Posterior vena cava (tissue), 2 donors: ENCODE results near the gene C1GALT1C1. TPM values are rescaled to one million over a fixed set of nuclear protein-coding genes. Genes with fewer than 3 reads are reported as not detected.
A peak's percentile ranks its signal among the peaks of the same experiment; 100 is the strongest.
"Not testable (repeated sequence)": the region's sequence is repeated elsewhere in the genome, so short reads cannot be mapped to it uniquely, and the experiment has no call there.

Source experiments
- DNase-seq: peaks from one replicate; pipeline ENCODE4 v3.0.0-alpha.2; 2020; ENCODE audit warnings: low spot score
- intact Hi-C, 2 donors: fragments of 100-400 bp; cut with DNase I; formaldehyde crosslinking; loops; one replicate each; pipeline versions ENCODE4 v1.14.1 to v1.14.2; 2022 to 2023
- long read RNA-seq, 2 donors: library from polyadenylated mRNA; unstranded; transcript quantifications; one replicate each; pipeline ENCODE4 v2.0.0, GENCODE V29; 2020 to 2021
- total RNA-seq, 2 donors: library from RNA; stranded (reverse); fragmentation: NEBNext Ultra II Directional; extraction: Animal tissue kit (Norgen Biotek cat#: 25700); gene quantifications; one replicate each; pipeline ENCODE4 v1.2.1, GENCODE V29; 2021
- donor health status: DM: yes; HTN: yes; CAD: no.
- donor health status: DM: yes; HTN: yes; CAD: no.

C1GALT1C1 gene
- total RNA-seq: 10 to 100 TPM; 24.7 to 29.4 TPM
- long read RNA-seq, donor 1, transcript C1GALT1C1-201 (2 exons, 1,613 nt): major isoform, 6 of 9 reads
- long read RNA-seq, donor 1, partial matches to known transcripts: 0 of 9 reads
- long read RNA-seq, donor 1, other reads (novel, unspliced or antisense): 3 of 9 reads
- long read RNA-seq, donor 2, transcript C1GALT1C1-201 (2 exons, 1,613 nt): major isoform, 40 of 44 reads
- long read RNA-seq, donor 2, partial matches to known transcripts: 1 of 44 reads
- long read RNA-seq, donor 2, other reads (novel, unspliced or antisense): 3 of 44 reads

DNA sequence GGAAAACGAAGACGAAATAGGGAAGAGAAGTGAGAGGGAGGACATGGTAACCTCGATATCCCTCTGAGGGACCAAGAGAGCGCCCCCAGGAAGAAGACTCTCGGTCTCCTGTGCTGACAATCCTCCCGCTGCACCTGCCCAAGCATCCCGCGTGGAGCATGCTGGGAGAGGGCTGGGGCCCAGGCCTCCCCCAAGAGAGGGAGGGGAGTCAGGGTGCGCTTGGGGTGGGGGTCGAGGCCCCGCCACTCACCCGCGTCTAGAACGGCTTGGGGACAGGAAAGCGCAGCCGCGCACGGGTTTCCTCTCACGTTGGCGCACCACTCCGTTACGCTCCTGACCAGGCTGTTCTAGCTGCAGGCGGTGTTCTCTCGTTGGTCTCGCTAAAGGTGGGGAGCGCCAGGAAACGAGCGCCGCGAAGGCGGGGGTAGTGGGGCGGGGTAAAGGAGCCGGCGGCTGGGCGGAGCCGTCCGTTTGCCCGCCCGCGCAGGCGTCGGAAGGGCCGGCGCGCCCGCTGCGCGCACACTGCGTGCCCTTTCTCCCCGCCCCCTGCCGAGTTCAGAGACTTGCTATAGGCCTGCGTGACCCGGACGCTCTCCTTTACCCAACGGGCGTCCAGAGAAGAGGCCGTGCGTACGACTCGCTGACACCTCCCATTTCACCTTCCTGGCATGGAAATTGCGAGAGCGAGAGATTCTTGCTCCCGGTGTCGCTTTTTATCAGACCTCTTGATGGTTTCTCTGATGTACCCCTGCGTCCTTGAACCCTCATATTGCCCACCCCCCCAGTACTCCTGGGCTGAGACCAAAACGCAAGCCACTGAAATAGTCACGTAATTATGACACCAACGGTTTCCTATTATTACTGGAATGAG lies at the start of gene C1GALT1C1:
TSS of gene C1GALT1C1 (minus strand) at position 388 of the 871 bp plus-strand sequence. CDS start 2,888 bp downstream, outside the sequence.
- DNase-seq: peak; percentile 97
- intact Hi-C loops: no loop called here

DNA sequence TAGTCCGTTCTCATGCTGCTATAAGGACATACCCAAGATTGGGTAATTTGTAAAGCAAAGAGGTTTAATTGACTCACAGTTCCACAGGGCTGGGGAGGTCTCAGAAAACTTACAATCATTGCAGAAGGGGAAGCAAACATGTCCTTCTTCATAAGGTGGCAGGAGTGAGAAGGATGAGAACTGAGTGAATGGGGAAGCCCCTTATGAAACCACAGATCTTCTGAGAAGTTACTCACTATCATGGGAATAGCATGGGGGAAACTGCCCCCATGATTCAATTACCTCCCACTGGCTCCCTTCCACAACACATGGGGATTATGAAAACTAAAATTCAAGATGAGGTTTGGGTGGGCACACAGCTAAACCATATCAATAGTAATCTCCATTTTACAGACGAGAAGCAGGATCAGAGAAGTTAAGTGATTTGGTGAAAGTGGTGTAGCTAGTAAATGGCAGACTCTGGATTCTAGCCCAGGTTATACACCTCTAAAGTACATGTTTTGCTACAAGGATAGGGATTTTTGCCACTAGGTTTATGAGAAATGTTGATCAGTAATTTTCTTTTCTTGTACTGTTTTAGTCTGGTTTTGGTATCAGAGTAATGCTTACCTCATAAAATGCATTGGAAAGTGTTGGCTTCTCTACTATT lies 47.3 kb upstream of the C1GALT1C1 start:
- intact Hi-C loops: no loop called here
- no peak for DNase-seq

DNA sequence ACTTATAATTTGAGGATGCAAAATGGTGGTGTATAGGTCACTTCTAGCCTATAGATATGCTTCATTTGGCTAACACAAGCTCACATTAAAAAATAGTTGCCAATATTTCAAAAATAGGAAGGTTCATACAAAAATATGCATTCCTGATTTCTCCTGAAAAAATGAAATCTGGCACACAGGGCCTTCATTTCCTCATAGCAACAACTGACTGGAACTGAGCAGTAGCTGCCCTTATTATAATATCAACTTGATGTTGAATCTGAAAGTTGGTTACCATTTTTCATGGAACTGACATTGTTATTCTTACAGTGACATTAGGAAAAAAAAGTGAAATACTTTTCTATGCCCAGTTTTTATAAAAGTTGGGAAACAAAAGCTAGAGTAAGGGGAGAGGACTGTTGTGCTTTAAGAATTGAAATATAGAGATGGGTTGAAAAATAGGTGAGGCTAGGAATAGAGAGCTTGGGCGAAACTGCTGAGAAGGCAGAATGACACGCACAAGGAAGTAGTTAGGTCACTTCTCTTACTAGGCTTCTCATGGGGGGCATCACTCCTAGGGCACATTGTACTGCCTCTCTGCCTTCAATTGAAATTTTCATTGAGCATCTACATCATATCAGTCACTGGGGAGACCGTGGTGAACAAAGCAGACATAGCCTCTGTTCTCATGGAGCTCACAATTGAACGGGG lies 43.1 kb upstream of the C1GALT1C1 start:
- intact Hi-C loops: no loop called here
- DNase-seq: no peak

DNA sequence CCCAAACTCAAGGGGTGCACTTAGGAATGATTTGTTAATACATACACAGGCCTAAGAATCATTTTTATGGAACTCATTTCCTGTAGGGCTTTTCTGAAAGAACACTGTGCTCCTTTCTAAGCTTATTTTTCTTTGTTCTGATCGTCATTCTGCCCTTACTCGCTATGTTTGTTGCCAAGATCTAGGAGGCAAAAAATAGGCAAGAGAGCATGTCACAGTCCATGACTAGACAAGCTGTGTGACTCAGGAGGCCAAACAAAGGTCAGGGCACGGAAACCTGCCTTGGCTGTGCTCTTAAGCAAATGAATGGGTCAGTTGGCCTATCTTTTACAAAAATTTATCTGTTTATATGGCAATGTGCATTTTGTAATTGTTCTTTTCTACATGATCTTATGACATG lies 42.5 kb upstream of the C1GALT1C1 start:
- intact Hi-C loops: no loop called here
- DNase-seq: peak; percentile 87

DNA sequence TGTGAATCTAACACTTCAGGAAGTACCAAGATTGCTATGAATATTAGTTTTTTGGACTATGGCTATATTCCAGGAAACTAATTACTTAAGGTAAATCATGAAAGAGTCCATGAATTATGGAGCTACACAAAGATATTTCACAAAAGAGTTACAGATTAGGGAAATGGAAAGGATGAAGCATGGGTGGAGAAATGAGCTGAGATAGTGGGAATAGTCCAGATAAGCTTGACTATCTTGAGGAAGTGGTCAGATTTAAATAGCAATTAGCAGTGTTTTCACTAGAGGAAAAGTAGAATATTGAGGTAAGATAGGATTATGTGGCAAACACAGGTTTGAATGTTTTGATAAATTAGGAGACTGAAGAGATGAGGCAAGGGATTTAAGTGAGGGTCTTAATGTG lies 42.1 kb upstream of the C1GALT1C1 start:
- intact Hi-C loops: no loop called here
- DNase-seq: no peak

DNA sequence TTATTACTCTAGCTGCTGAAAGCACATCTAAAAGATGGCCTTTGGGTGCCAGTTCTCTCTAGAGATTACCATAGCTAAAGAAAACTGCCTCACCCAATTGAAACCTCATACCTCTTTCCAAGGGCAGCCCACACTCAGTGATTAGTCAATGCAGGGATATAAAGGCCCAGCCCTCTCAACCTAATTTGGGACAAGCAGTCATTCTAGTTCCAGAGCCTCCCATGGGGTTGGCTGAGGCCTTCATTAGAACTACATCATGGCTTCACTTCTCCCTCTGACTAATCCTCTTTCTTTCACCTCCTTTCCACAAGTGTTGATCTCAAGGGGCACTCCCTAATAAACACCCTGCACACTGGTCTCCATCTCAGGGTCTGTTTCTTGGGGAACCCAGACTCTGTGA lies 38.5 kb upstream of the C1GALT1C1 start:
- intact Hi-C loops: no loop called here

DNA sequence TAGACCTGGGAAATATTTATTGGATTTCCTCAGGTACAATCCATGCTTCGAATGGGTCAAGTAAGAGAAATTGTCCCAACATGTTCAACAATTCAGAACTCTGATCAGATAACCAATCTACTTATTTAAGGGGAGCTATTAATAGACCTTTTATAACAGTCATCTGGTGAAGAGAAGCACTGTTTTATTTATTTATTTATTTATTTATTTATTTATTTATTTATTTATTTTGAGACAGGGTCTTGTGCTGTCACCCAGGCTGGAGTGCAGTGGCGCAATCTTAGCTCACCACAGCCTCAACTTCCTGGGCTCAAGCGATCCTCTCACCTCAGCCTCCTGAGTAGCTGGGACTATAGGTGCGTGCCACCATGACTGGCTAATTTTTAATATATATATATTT lies 34.7 kb upstream of the C1GALT1C1 start:
- intact Hi-C loops, DNase-seq: not testable (repeated sequence)

More for the DNA sequence above, 38.5 kb upstream of the C1GALT1C1 start:
- DNase-seq: no peak

DNA sequence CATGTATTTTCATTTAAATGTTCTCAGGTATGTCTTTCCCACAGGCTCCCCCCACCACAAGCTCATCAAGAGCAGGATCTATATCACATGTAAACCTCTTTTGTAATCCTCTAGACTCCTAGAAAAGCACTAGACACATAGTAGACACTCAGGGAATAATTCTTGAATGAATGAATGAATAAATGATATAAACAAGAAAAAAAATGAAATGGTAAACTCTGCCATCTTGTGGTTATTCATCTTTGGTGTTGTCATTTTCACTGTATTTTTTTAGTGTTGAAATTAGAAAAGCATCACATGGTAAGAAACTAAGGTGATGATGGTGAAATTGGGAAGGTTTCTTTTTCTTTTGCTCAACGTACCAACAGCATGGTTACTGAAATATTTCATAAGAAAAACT lies 34.2 kb upstream of the C1GALT1C1 start:
- intact Hi-C loops: no loop called here

DNA sequence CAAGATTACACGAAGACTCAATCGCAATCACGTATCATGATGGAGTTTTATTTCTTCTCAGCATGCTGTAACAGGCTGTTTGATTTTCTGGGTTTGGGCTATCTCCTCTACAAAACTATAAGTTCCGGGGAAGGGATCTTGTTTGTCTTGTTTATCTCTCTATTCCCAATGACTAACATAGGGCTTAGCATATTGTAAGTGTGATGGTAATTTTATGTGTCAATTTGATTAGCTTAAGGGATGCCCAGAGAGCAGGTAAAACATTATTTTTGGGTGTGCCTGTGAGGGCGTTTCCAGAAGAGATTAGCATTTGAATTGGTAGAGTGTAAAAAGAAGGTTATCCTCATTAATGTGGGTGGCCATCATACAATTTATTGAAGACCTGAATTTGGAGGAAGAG lies 32.8 kb upstream of the C1GALT1C1 start:
- intact Hi-C loops: no loop called here
- DNase-seq: no peak

More for the DNA sequence above, 34.2 kb upstream of the C1GALT1C1 start:
- no peak for DNase-seq

DNA sequence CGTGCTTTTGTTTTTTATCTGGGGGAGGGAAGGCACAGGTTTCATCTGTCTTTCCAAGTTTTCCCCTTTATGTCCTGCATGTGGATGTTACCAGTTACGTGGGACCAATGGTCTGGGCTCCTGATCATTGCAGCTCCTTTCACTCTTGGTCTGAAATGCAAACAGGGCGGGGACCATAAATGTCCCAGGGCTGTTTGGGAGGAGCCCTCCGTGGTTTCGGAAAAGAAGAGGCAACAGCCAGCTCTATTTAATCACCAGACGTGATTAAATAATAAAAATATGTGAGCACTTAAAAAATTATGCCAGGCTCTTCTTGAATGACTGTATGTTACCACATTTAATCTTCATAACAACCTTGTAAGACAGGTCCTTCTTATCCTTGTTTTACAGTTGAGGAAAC lies 30.8 kb upstream of the C1GALT1C1 start:
- no peak for DNase-seq
- intact Hi-C loops: no loop called here

DNA sequence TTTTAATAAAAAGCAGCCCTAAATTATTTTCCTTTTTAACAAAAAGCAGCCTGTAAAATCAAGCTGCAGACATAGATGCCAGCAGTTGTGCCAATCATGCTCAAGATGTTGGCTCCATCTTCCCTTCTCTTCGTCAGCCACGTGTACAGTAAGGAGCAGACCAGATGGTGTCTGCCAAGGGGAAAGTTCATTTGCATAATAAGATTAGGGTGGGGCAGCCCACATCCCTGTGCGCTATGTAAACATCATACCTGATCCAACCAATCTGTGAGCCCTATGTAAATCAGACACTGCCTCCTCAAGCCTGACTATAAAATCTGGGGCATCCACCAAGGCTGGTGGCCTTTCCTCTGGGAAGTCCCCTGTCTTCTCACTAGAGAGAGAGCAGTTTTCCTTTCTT lies 23.1 kb upstream of the C1GALT1C1 start:
- DNase-seq: no peak
- intact Hi-C loops: no loop called here

DNA sequence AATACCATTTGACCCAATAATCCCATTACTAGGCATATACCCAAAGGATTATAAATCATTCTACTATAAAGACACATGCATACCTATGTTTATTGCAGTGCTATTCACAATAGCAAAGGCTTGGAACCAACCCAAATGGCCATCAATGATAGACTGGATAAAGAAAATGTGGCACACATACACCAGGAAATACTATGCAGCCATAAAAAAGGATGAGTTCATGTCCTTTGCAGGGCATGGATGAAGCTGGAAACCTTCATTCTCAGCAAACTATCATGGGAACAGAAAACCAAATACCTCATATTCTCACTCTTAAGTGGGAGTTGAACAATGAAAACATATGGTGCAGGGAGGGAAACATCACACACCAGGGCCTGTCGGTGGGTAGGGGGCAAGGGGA lies 22.4 kb upstream of the C1GALT1C1 start:
- DNase-seq, intact Hi-C loops: not testable (repeated sequence)

DNA sequence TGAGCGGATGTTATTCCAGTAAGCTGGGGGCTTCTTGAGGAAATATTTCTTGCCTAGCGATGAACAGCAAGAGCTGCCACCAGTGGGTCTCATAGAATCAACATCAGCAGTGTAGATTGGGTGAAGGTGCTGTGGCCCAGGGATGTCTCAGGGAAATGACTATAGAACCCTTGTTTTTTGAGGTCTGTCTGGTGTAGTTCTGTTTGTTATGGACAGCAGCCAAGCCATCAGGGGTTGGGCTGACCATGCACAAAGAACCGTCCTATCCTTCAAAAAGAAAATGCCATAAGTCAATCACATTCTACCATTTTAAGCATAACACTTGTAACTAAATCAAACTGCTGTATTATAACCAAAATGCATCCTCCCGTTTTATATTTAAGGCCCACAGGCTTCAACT lies 17.3 kb upstream of the C1GALT1C1 start:
- intact Hi-C loops: no loop called here
- no peak for DNase-seq

DNA sequence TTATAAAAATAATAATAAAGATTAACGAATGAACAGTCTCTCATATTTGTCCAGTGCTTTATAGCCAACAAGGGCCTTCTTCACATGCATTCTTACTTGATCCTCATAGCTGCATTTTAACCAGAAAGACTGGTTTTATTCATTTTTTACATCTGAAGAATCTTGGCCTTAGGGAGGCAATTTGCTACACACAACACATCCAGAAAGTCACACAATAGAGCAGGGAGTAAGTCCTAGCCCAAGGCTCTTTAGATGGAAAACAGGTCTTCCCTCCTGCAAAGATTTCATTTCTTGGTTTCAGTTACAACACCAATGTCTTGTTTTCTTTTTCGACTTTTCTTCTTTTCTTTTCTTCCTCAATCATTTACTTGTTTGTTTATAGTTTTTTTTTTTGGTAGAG lies 13.0 kb upstream of the C1GALT1C1 start:
- DNase-seq: no peak

DNA sequence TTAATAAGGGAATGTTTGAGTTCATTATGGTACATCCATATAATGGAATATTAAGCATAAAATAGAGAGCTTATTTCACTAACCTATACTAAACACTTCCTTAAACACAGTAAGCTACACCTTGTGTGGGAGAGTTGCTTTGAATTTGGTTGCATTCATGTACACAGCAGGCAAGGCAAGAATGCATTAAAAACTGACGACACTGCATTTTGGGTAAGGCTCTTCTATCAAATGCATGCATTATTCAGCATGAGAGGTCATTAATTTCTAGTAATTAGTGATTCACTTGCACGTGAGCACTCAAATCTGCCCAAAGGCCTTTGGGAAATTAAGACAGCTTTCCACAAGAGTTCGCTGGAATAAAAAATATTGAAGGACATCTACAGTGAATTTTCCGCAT lies 8.8 kb upstream of the C1GALT1C1 start:
- DNase-seq: no peak
- intact Hi-C loops: no loop called here

More for the DNA sequence above, 13.0 kb upstream of the C1GALT1C1 start:
- intact Hi-C loops: no loop called here

DNA sequence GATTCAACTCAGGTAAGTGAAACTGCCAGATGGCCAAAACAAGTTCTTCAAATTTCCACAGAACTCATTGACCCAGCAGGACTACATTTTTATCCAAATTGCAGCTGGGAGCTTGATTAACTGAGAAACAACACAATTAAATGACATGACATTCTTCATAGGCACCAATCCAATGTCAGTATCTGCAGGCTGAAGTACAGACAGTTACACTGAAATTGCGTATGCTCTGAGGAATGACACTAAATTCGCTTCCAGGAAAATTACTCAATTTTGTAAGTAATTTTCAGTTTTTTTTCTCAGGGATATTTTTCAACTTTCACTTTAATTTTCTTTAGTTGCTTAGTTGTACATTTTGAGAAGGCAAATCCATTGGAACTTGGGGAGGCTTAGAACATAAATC lies 4.5 kb downstream of the C1GALT1C1 start:
- intact Hi-C loops: no loop called here
- DNase-seq: no peak

DNA sequence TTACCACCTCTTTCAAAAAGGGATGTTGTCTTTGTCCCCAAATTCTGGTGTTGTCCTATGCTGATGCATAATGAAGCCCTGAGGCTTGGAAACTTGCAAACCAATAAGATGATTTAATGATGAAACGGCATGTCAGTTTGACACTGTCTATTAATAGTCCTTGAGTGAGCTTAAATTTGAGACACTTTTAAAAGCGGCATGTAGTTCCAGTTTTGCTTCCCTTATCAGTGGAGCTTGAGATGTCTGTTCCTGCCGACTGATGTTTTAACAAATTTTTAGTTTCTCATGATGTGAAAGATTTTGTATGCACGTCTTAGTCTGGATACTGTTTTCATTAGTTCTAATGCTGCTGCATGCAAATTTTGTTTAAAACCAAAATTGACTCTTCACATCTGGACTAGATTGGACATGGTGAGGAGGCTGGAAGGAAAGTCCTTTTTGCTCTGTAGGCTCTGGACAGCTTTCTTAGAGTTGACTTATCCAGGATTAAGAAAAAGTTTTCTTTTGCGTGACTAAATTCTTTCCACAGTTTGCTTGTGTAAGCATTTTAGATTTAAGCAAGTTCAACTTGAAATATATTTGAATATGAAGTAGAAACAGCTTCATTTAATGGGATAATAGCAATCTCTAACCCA lies 11.7 kb downstream of the C1GALT1C1 start:
- intact Hi-C loops: no loop called here
- no peak for DNase-seq

DNA sequence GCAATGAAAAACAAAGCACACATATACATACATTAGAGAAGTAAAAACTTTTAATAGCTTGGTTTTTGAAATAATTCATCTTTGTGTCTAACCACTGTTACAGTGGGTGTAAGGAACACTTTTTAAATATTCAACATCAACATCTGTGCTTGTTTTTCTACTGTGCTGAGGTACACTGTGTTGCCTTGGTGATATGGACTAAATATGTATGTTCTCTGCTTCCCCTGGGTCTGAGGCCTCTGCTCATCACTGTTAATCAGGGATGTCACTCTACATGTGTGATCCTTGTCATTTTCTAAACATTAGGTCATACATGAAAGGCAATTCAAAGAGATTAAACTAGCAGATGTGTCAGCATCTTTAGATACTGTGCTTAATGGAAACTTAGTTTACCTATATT lies 15.0 kb downstream of the C1GALT1C1 start:
- no peak for DNase-seq
- intact Hi-C loops: no loop called here

DNA sequence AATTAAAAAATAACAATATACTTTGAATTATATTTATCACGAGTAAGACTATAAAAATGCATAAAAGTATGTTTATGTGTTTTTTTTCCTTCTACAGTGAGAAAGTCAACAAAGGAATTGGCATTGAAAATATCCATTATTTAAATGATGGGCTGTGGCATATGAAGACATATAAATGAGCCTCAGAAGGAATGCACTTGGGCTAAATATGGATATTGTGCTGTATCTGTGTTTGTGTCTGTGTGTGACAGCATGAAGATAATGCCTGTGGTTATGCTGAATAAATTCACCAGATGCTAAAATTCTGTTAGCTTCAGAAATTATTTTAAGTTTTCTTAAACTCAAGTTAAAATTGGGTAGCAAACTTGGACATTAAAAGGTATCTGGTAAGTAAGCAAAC lies 17.8 kb downstream of the C1GALT1C1 start:
- intact Hi-C loops: no loop called here
- DNase-seq: no peak
